PC-9 (cell line): ENCODE measurements around the gene HTR2B. TPM values are rescaled to one million over a fixed set of nuclear protein-coding genes. Genes with fewer than 3 reads are reported as not detected.

ENCODE experiments used
- BruUV-seq: library from RNA; stranded (reverse); fragments of 400-500 nt; replicated peaks from 2 replicates; lab custom pipeline; 2021; lab: Mats Ljungman, UMichigan
- CTCF ChIA-PET: fragments of 300-600 bp; sonication (Branson Sonifier 250); formaldehyde crosslinking; loops from one replicate; lab custom pipeline; 2022; ENCODE audit warnings: antibody characterized with exemption; lab: Charles Lee
- POLR2A ChIA-PET: fragments of 300-600 bp; sonication (Branson Sonifier 250); formaldehyde crosslinking; loops from one replicate; lab custom pipeline; 2022; ENCODE audit warnings: antibody characterized with exemption; ENCODE audit not compliant: unreplicated experiment; lab: Charles Lee
- DNase-seq, 2 experiments: peaks; one replicate each; pipeline versions ENCODE4 v3.0.0 to v3.0.0-alpha.2; 2015 to 2022; ENCODE audit warnings: mixed read lengths in 1 of 2
- H2AFZ ChIP-seq: fragments of 200-600 bp; sonication (generic); 2 replicates; pipeline ENCODE4 v1.8.1; 2017; ENCODE audit warnings: antibody characterized with exemption
- H3F3A ChIP-seq: fragments of 200-600 bp; sonication (generic); 2 replicates; pipeline ENCODE4 v1.8.1; 2017; ENCODE audit warnings: antibody characterized with exemption, mild to moderate bottlenecking, low read depth; ENCODE audit not compliant: insufficient read depth
- H3K27ac ChIP-seq: fragments of 200-600 bp; sonication (generic); 2 replicates; pipeline ENCODE4 v1.6.1; 2016; ENCODE audit warnings: mixed run types
- H3K27me3 ChIP-seq: fragments of 200-600 bp; sonication (generic); 2 replicates; pipeline ENCODE4 v1.6.1; 2016; ENCODE audit warnings: low read depth, mixed run types; ENCODE audit not compliant: insufficient read depth
- H3K36me3 ChIP-seq: fragments of 200-600 bp; sonication (generic); 2 replicates; pipeline ENCODE4 v1.6.1; 2016; ENCODE audit warnings: low read depth, mixed run types
- H3K4me1 ChIP-seq: fragments of 200-600 bp; sonication (generic); replicated peaks from 2 replicates; pipeline ENCODE4 v1.6.1; 2016; ENCODE audit warnings: mixed run types; ENCODE audit not compliant: insufficient read depth
- H3K4me2 ChIP-seq: fragments of 200-600 bp; sonication (generic); 2 replicates; pipeline ENCODE4 v1.6.1; 2017; ENCODE audit warnings: mixed run types
- H3K4me3 ChIP-seq: fragments of 200-600 bp; sonication (generic); 2 replicates; pipeline ENCODE4 v1.6.1; 2016; ENCODE audit warnings: mixed run types
- H3K79me2 ChIP-seq: fragments of 200-600 bp; sonication (generic); 2 replicates; pipeline ENCODE4 v1.6.1; 2017; ENCODE audit warnings: low read depth, mixed run types
- H3K9me2 ChIP-seq: fragments of 200-600 bp; sonication (generic); 2 replicates; pipeline ENCODE4 v1.8.1; 2017; ENCODE audit warnings: mild to moderate bottlenecking; ENCODE audit not compliant: insufficient read depth
- H3K9me3 ChIP-seq: fragments of 200-600 bp; sonication (generic); 2 replicates; pipeline ENCODE4 v1.8.1; 2016; ENCODE audit warnings: low read depth; ENCODE audit not compliant: insufficient read depth
- H4K20me1 ChIP-seq: fragments of 200-600 bp; sonication (generic); 2 replicates; pipeline ENCODE4 v1.8.1; 2017; ENCODE audit not compliant: insufficient read depth
- CTCF ChIP-seq: fragments of 200-600 bp; sonication (generic); conservative IDR thresholded peaks from 2 replicates; pipeline ENCODE4 v1.6.1; 2017; ENCODE audit warnings: mixed run types, antibody characterized with exemption, mild to moderate bottlenecking, moderate library complexity
- EZH2 ChIP-seq: fragments of 200-600 bp; sonication (generic); IDR thresholded peaks from 2 replicates; pipeline ENCODE4 v1.8.0; 2017; ENCODE audit warnings: antibody characterized with exemption, low read depth
- intact Hi-C: fragments of 100-400 bp; cut with micrococcal nuclease; formaldehyde crosslinking; loops from one replicate; pipeline ENCODE4 v1.10.0; 2022; ENCODE audit not compliant: unreplicated experiment
- total RNA-seq: library from RNA; stranded (reverse); gene quantifications from 2 replicates; pipeline ENCODE4 v1.2.3, GENCODE V29; 2021

Gene HTR2B
- total RNA-seq, 1 experiment from 2014 or later, result not detected

- Histone ChIP-seq H3K79me2 (no peaks in the 10 kb centered on the region; the same call in 1 of the 2 replicates), H3K36me3 (peaks cover 41% of the 10 kb centered on the region), H2AFZ (no peak overlapping the region), H3K4me1 (no peaks in the 10 kb centered on the region), H3K4me2 (no peak overlapping the region), H3K9me2 (no peaks in the 10 kb centered on the region), H3K27ac (no peak overlapping the region), H3K9me3 (peaks cover 10% of the 10 kb centered on the region), H3K27me3 (no peaks in the 10 kb centered on the region), H4K20me1 (no peaks in the 10 kb centered on the region), H3K4me3 (no peak overlapping the region), H3F3A (no peaks in the 10 kb centered on the region)
- TF ChIP-seq EZH2, result no peak
- no peak for TF ChIP-seq CTCF
- DNase-seq, result no peak
- BruUV-seq, result no TSS peak
- ChIA-PET CTCF (no interaction called here), POLR2A (no interaction called here)
- intact Hi-C loops, result no loop called here
These were observed 30.0 kb downstream of the HTR2B start for GRCh38 chr2:231094736-231095346.

- Histone ChIP-seq H3F3A (no peaks in the 10 kb centered on the region), H3K36me3 (peaks cover 37% of the 10 kb centered on the region), H3K79me2 (no peaks in the 10 kb centered on the region; the same call in 1 of the 2 replicates), H3K4me3 (no peak overlapping the region), H4K20me1 (no peaks in the 10 kb centered on the region), H3K27ac (no peak overlapping the region), H2AFZ (no peak overlapping the region), H3K9me3 (peaks cover 4% of the 10 kb centered on the region; the same call in 1 of the 2 replicates), H3K27me3 (no peaks in the 10 kb centered on the region), H3K4me2 (no peak overlapping the region), H3K4me1 (no peaks in the 10 kb centered on the region), H3K9me2 (no peaks in the 10 kb centered on the region)
- no peak for TF ChIP-seq EZH2
- no peak for TF ChIP-seq CTCF
- DNase-seq, result no peak
- intact Hi-C loops, result no loop called here
- BruUV-seq, result no TSS peak
- ChIA-PET CTCF (no interaction called here), POLR2A (no interaction called here)
These were observed 30.9 kb downstream of the HTR2B start for GRCh38 chr2:231093933-231094332.

- TF ChIP-seq EZH2 (no peak), CTCF (no peak)
- Histone ChIP-seq H3K27ac (no peak overlapping the region), H3K4me2 (no peak overlapping the region), H3F3A (no peaks in the 10 kb centered on the region), H4K20me1 (no peaks in the 10 kb centered on the region; the same call in 1 of the 2 replicates), H2AFZ (no peak overlapping the region), H3K79me2 (no peaks in the 10 kb centered on the region), H3K36me3 (peaks cover 47% of the 10 kb centered on the region), H3K4me1 (no peaks in the 10 kb centered on the region), H3K4me3 (no peak overlapping the region), H3K9me2 (no peaks in the 10 kb centered on the region), H3K27me3 (no peaks in the 10 kb centered on the region), H3K9me3 (0 out of 2 replicates have a peak, but pooled peaks cover 3% of the 10 kb centered on the region)
- DNase-seq, result no peak
- POLR2A ChIA-PET, result no interaction called here
- CTCF ChIA-PET, result no interaction called here
- BruUV-seq, result no TSS peak
- intact Hi-C loops, result no loop called here
These were observed 36.1 kb downstream of the HTR2B start for GRCh38 chr2:231088754-231089153.
